Measurements from ENCODE around the gene ANKS1A.

ANKS1A gene

GRCh38 chr6:35086282-35086632 lies 197.2 kb downstream of the ANKS1A start:
- TF ChIP-seq TCF12 (IDR thresholded peaks at IDR 0.05; ENCODE audit: low read depth): no peak
- TF ChIP-seq USF1 (IDR thresholded peaks at IDR 0.05): no peak
- no peak for TF ChIP-seq ZBTB7A (IDR thresholded peaks at IDR 0.05; ENCODE audit: low read depth)
- no peak for TF ChIP-seq RAD21 (IDR thresholded peaks at IDR 0.05; ENCODE audit: low read depth)

- TF ChIP-seq REST (IDR thresholded peaks at IDR 0.05; ENCODE audit: low read depth) (no peak), TAF1 (IDR thresholded peaks at IDR 0.05; ENCODE audit: low read depth) (no peak), TCF12 (IDR thresholded peaks at IDR 0.05; ENCODE audit: low read depth) (no peak), MAX (IDR thresholded peaks at IDR 0.05) (no peak), EP300 (IDR thresholded peaks at IDR 0.05; ENCODE audit: borderline replicate concordance) (no peak), CREB1 (IDR thresholded peaks at IDR 0.05; ENCODE audit: low read depth) (no peak), RAD21 (IDR thresholded peaks at IDR 0.05; ENCODE audit: low read depth) (no peak), YY1 (IDR thresholded peaks at IDR 0.05; ENCODE audit: low read depth) (no peak), NFIC (IDR thresholded peaks at IDR 0.05) (no peak), ZBTB7A (IDR thresholded peaks at IDR 0.05; ENCODE audit: low read depth) (no peak), USF1 (IDR thresholded peaks at IDR 0.05) (no peak), CEBPB (IDR thresholded peaks at IDR 0.05) (no peak), TEAD4 (IDR thresholded peaks at IDR 0.05) (no peak), FOXM1 (IDR thresholded peaks at IDR 0.05; ENCODE audit: borderline replicate concordance, low read depth) (no peak), EGR1 (IDR thresholded peaks at IDR 0.05) (no peak)
These were observed 197.7 kb downstream of the ANKS1A start for GRCh38 chr6:35086636-35087360.

GRCh38 chr6:35087361-35088280 lies 198.6 kb downstream of the ANKS1A start:
- TF ChIP-seq FOXM1 (IDR thresholded peaks at IDR 0.05; ENCODE audit: borderline replicate concordance, low read depth): no peak
- TF ChIP-seq CEBPB (IDR thresholded peaks at IDR 0.05): no peak
- no peak for TF ChIP-seq REST (IDR thresholded peaks at IDR 0.05; ENCODE audit: low read depth)
- no peak for TF ChIP-seq TAF1 (IDR thresholded peaks at IDR 0.05; ENCODE audit: low read depth)
- no peak for TF ChIP-seq YY1 (IDR thresholded peaks at IDR 0.05; ENCODE audit: low read depth)
- no peak for TF ChIP-seq TEAD4 (IDR thresholded peaks at IDR 0.05)
- no peak for TF ChIP-seq TCF12 (IDR thresholded peaks at IDR 0.05; ENCODE audit: low read depth)
- no peak for TF ChIP-seq USF1 (IDR thresholded peaks at IDR 0.05)
- no peak for TF ChIP-seq CREB1 (IDR thresholded peaks at IDR 0.05; ENCODE audit: low read depth)
- no peak for TF ChIP-seq EP300 (IDR thresholded peaks at IDR 0.05; ENCODE audit: borderline replicate concordance)
- TF ChIP-seq ZBTB7A (IDR thresholded peaks at IDR 0.05; ENCODE audit: low read depth): no peak
- TF ChIP-seq NFIC (IDR thresholded peaks at IDR 0.05): no peak
- no peak for TF ChIP-seq MAX (IDR thresholded peaks at IDR 0.05)

GRCh38 chr6:35088281-35089215 lies 199.5 kb downstream of the ANKS1A start:
- no peak for TF ChIP-seq EGR1 (IDR thresholded peaks at IDR 0.05)
- no peak for TF ChIP-seq TCF12 (IDR thresholded peaks at IDR 0.05; ENCODE audit: low read depth)
- TF ChIP-seq NFIC (IDR thresholded peaks at IDR 0.05): no peak
- no peak for TF ChIP-seq REST (IDR thresholded peaks at IDR 0.05; ENCODE audit: low read depth)
- TF ChIP-seq TEAD4 (IDR thresholded peaks at IDR 0.05): no peak
- no peak for TF ChIP-seq MAX (IDR thresholded peaks at IDR 0.05)
- TF ChIP-seq FOXM1 (IDR thresholded peaks at IDR 0.05; ENCODE audit: borderline replicate concordance, low read depth): no peak
- TF ChIP-seq CREB1 (IDR thresholded peaks at IDR 0.05; ENCODE audit: low read depth): no peak
- no peak for TF ChIP-seq TAF1 (IDR thresholded peaks at IDR 0.05; ENCODE audit: low read depth)
- TF ChIP-seq YY1 (IDR thresholded peaks at IDR 0.05; ENCODE audit: low read depth): no peak
- TF ChIP-seq RAD21 (IDR thresholded peaks at IDR 0.05; ENCODE audit: low read depth): no peak
- TF ChIP-seq EP300 (IDR thresholded peaks at IDR 0.05; ENCODE audit: borderline replicate concordance): no peak
